GM12878 (cell line): ENCODE results near the gene ZNF530. TPM values are rescaled to one million over a fixed set of nuclear protein-coding genes. Genes with fewer than 3 reads are reported as not detected.

Source experiments
- ATAC-seq: fragments of 200-7000 bp; cut with Tn5 transposase; 3 replicates; pipeline ENCODE4 v1.9.1; 2020; ENCODE audit warnings: mild to moderate bottlenecking, moderate library complexity
- BruUV-seq: library from RNA; stranded (reverse); fragments of 400-500 nt; replicated peaks from 2 replicates; lab custom pipeline; 2021; lab: Mats Ljungman, UMichigan
- CTCF ChIA-PET: fragments of 300-600 bp; sonication (Branson Sonifier 250); formaldehyde crosslinking; extraction: SDS; loops from one replicate; lab custom pipeline; 2021; ENCODE audit warnings: inconsistent platforms; lab: Yijun Ruan, JAX
- POLR2A ChIA-PET: fragments of 350-600 bp; formaldehyde crosslinking; extraction: SDS; loops from one replicate; lab custom pipeline; 2021; ENCODE audit warnings: inconsistent platforms; lab: Charles Lee
- RAD21 ChIA-PET: fragments of 300-600 bp; sonication (Branson Sonifier 250); formaldehyde crosslinking; loops from one replicate; lab custom pipeline; 2023; ENCODE audit warnings: antibody characterized with exemption; ENCODE audit not compliant: unreplicated experiment; lab: Charles Lee
- SMC1A ChIA-PET: fragments of 300-600 bp; sonication (Branson Sonifier 250); formaldehyde crosslinking; loops from one replicate; lab custom pipeline; 2023; ENCODE audit not compliant: unreplicated experiment, uncharacterized antibody; lab: Charles Lee
- DNase-seq: peaks from one replicate; pipeline ENCODE4 v3.0.0-alpha.2; 2011; ENCODE audit warnings: low read depth, low spot score
- FAIRE-seq: peaks from 3 replicates; lab custom pipeline; 2011; peaks lifted over from hg19 to GRCh38; lab: Jason Lieb, UNC
- H2AFZ ChIP-seq: 2 replicates; pipeline ENCODE4 v1.6.0; 2011; ENCODE audit warnings: low read depth, low read length, control low read depth; ENCODE audit not compliant: control insufficient read depth
- H3K27ac ChIP-seq: 2 replicates; pipeline ENCODE4 v1.5.1; 2011; ENCODE audit warnings: control low read depth; ENCODE audit not compliant: control insufficient read depth, insufficient read depth
- H3K27me3 ChIP-seq, 2 experiments: replicated peaks in 1 of 2; 2 replicates each; pipeline versions ENCODE4 v1.6.0 to v1.6.1; 2011; ENCODE audit warnings: low read length in 1 of 2; ENCODE audit not compliant: control insufficient read depth in 2 of 2, insufficient read depth in 2 of 2
- H3K36me3 ChIP-seq, 2 experiments: 2 replicates each; pipeline ENCODE4 v1.5.1; 2011; ENCODE audit warnings: low read length in 1 of 2; ENCODE audit not compliant: control insufficient read depth in 2 of 2, insufficient read depth in 2 of 2
- H3K4me1 ChIP-seq: 2 replicates; pipeline ENCODE4 v1.6.1; 2011; ENCODE audit warnings: mild to moderate bottlenecking, low read length, moderate library complexity, mixed read lengths; ENCODE audit not compliant: control insufficient read depth, insufficient read depth
- H3K4me2 ChIP-seq: 2 replicates; pipeline ENCODE4 v1.6.0; 2011; ENCODE audit warnings: control low read depth; ENCODE audit not compliant: control insufficient read depth, insufficient read depth
- H3K4me3 ChIP-seq: fragments of 200-600 bp; sonication (generic); 2 replicates; pipeline ENCODE4 v1.5.1; 2016
- H3K79me2 ChIP-seq: 2 replicates; pipeline ENCODE4 v1.6.0; 2011; ENCODE audit warnings: low read length; ENCODE audit not compliant: control insufficient read depth, insufficient read depth
- H3K9ac ChIP-seq: 2 replicates; pipeline ENCODE4 v1.8.0; 2011; ENCODE audit warnings: low read length, control low read depth, mixed read lengths; ENCODE audit not compliant: control insufficient read depth, insufficient read depth
- H3K9me3 ChIP-seq: replicated peaks from 3 replicates; pipeline ENCODE4 v1.5.1; 2011; ENCODE audit warnings: mild to moderate bottlenecking, low read length; ENCODE audit not compliant: control insufficient read depth, insufficient read depth
- H4K20me1 ChIP-seq: 2 replicates; pipeline ENCODE4 v1.6.0; 2011; ENCODE audit not compliant: control insufficient read depth, insufficient read depth
- DPF2 ChIP-seq: fragments of 450-650 bp; IDR thresholded peaks from 2 replicates; pipeline ENCODE4 v1.6.1; 2017; ENCODE audit warnings: mild to moderate bottlenecking
- FOXM1 ChIP-seq: IDR thresholded peaks from 2 replicates; pipeline ENCODE4 v1.6.1; 2012; ENCODE audit warnings: low read depth, mild to moderate bottlenecking, inconsistent platforms, low read length, moderate library complexity
- IKZF1 ChIP-seq: fragments of 450-650 bp; conservative IDR thresholded peaks from 2 replicates; pipeline ENCODE4 v1.6.1; 2017; ENCODE audit warnings: antibody characterized with exemption, mild to moderate bottlenecking
- IKZF2 ChIP-seq, 2 experiments: fragments of 450-650 bp; IDR thresholded peaks; 2 replicates each; pipeline ENCODE4 v1.6.1; 2017; ENCODE audit warnings: mild to moderate bottlenecking in 2 of 2, moderate library complexity in 2 of 2
- JUND ChIP-seq: IDR thresholded peaks from 2 replicates; pipeline ENCODE4 v1.6.1; 2012; ENCODE audit warnings: low read depth, mild to moderate bottlenecking, low read length, improper control_type of control experiment, moderate library complexity
- NFYB ChIP-seq: IDR thresholded peaks from 2 replicates; pipeline ENCODE4 v1.6.1; 2011; ENCODE audit warnings: low read depth, mild to moderate bottlenecking, low read length, improper control_type of control experiment, moderate library complexity; ENCODE audit not compliant: insufficient read depth
- PML ChIP-seq: IDR thresholded peaks from 2 replicates; pipeline ENCODE4 v1.6.1; 2012; ENCODE audit warnings: low read length, inconsistent platforms
- RAD21 ChIP-seq: IDR thresholded peaks from 2 replicates; pipeline ENCODE4 v1.6.1; 2011; ENCODE audit warnings: mild to moderate bottlenecking, low read depth, low read length, moderate library complexity; ENCODE audit not compliant: insufficient read depth
- SUPT20H ChIP-seq: IDR thresholded peaks from 2 replicates; pipeline ENCODE4 v1.6.1; 2011; ENCODE audit warnings: low read depth, mild to moderate bottlenecking, low read length, moderate library complexity, borderline replicate concordance; ENCODE audit not compliant: control insufficient read depth
- SUZ12 ChIP-seq: fragments of 200-600 bp; sonication (generic); IDR thresholded peaks from one replicate; pipeline ENCODE4 v1.6.1; 2018; ENCODE audit warnings: antibody characterized with exemption, mild to moderate bottlenecking; ENCODE audit not compliant: unreplicated experiment
- WGBS: methylation state at CpG from one replicate; pipeline ENCODE4 v1.1.6; 2016; ENCODE audit warnings: low lambda C conversion rate; ENCODE audit not compliant: insufficient replicate concordance, insufficient coverage; ENCODE audit errors: missing lambda C conversion rate; 5-methylcytosine and 5-hydroxymethylcytosine counted together
- in situ Hi-C: fragments of 300-500 bp; cut with MboI; formaldehyde crosslinking; loops from 9 replicates; pipeline ENCODE4 v1.14.3; 2018; ENCODE audit warnings: mixed read lengths
- intact Hi-C: fragments of 100-400 bp; cut with micrococcal nuclease; formaldehyde crosslinking; loops from one replicate; pipeline ENCODE4 v1.14.2; 2022; ENCODE audit not compliant: unreplicated experiment
- polyA plus RNA-seq, 11 experiments: library from polyadenylated mRNA; depleted of rRNA in 4 of 11; unstranded in 6 of 11; stranded (reverse) in 5 of 11; fragments of >200 nt; fragmentation: Nextera tagmentation in 4 of 11; fragmentation: Illumina TruSeq in 1 of 11; extraction: Ambion mirVana in 4 of 11; extraction: Trizol in 1 of 11; gene quantifications; 1 replicate in 1 of 11; 2 replicates in 10 of 11; pipeline versions ENCODE4 v1.2.1 to v1.2.3, GENCODE V29; 2011 to 2016; ENCODE audit warnings: inconsistent platforms in 2 of 11, missing spikeins in 2 of 11, low read depth in 1 of 11
- total RNA-seq, 4 experiments: library from RNA; depleted of rRNA in 3 of 4; stranded (reverse); fragments of >200 nt in 3 of 4; fragmentation: Illumina TruSeq in 1 of 4; extraction: Trizol in 1 of 4; gene quantifications; 2 replicates each; pipeline versions ENCODE4 v1.2.1 to v1.2.3, GENCODE V29; 2013 to 2021
- TF ChIP-seq, protein P1 (sequence below): IDR thresholded peaks from 2 replicates; pipeline ENCODE4 v1.6.1; 2011; ENCODE audit warnings: borderline replicate concordance, low read depth, mild to moderate bottlenecking, moderate library complexity, low read length; ENCODE audit not compliant: insufficient read depth, poor library complexity, severe bottlenecking
- TF ChIP-seq, protein P2 (sequence below): IDR thresholded peaks from 2 replicates; pipeline ENCODE4 v1.6.1; 2012; ENCODE audit warnings: low read depth, low read length, improper control_type of control experiment

Gene ZNF530
- total and polyA plus RNA-seq, 10 of the 15 experiments (the other 5 are each of a cell fraction or from before 2014, with no cell fraction given) = 1.9 to 9.3 (median 6.6) TPM

DNA sequence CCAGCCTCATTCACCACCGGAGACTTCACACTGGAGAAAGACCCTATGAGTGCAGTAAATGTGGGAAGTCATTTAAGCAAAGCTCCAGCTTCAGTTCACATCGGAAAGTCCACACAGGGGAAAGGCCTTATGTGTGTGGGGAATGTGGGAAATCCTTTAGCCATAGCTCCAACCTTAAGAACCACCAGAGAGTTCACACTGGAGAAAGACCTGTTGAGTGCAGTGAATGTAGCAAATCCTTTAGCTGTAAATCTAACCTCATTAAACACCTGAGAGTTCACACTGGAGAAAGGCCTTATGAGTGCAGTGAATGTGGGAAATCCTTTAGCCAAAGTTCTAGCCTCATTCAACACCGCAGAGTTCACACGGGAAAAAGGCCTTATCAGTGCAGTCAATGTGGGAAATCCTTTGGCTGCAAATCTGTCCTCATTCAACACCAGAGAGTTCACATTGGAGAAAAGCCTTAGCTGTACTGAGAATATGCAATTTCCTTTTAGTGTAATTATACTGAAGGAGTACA is 42.1 kb downstream of the ZNF530 start (continued):
- TF ChIP-seq FOXM1 = no peak
- TF ChIP-seq PML = no peak
- TF ChIP-seq SUPT20H = no peak

DNA sequence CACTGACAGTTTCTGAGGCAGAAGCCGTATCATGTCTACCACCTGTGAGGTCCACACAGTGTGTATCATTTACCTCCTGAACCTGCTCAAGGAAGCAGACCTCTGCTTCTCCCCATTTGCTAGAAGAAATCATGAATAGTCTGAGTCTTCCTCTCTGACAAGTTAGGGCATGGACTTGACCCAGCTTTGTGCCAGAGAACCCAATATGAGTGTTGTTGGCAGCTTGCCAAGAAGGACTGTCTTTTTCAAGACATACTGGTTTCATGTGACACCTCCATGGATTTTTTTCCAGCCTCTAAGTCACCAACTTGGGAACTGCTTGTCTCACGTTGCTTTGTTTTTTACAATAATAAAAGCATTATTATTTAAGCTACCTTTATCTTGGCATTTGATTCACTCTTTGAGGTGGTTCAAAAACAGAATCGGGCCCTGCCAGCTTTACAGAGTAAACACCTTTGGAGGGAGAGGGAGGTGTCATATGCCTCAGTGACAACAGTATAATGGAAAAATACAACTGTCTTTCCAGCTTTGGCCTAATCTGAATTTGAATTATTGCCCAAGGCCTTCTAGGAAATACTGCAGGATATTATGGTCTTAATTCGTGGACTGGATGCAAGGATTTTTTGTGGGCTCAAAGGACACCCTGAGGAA is 42.8 kb downstream of the ZNF530 start:
- DNase-seq (no peak), ATAC-seq (no peak)
- no peak overlapping the region for H3K9ac ChIP-seq
- H3K4me2 ChIP-seq = no peak overlapping the region
- H4K20me1 ChIP-seq = no peaks in the 10 kb centered on the region
- ChIA-PET CTCF (no interaction called here), SMC1A (no interaction called here), POLR2A (no interaction called here), RAD21 (no interaction called here)
- no peak overlapping the region for H2AFZ ChIP-seq
- H3K27ac ChIP-seq = no peak overlapping the region
- H3K4me1 ChIP-seq = no peaks in the 10 kb centered on the region
- no TSS peak for BruUV-seq
- intact Hi-C loops = no loop called here
- H3K79me2 ChIP-seq = no peaks in the 10 kb centered on the region
- peaks cover 30% of the 10 kb centered on the region for H3K9me3 ChIP-seq
- TF ChIP-seq JUND (no peak), IKZF2 (IDR thresholded peaks at IDR 0.05) (no peak), NFYB (no peak), SUZ12 (no peak), DPF2 (no peak), RAD21 (no peak), SUPT20H (no peak), IKZF1 (no peak)
- TF ChIP-seq, protein P1, sequence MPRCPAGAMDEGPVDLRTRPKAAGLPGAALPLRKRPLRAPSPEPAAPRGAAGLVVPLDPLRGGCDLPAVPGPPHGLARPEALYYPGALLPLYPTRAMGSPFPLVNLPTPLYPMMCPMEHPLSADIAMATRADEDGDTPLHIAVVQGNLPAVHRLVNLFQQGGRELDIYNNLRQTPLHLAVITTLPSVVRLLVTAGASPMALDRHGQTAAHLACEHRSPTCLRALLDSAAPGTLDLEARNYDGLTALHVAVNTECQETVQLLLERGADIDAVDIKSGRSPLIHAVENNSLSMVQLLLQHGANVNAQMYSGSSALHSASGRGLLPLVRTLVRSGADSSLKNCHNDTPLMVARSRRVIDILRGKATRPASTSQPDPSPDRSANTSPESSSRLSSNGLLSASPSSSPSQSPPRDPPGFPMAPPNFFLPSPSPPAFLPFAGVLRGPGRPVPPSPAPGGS = no peak
- TF ChIP-seq, protein P2, sequence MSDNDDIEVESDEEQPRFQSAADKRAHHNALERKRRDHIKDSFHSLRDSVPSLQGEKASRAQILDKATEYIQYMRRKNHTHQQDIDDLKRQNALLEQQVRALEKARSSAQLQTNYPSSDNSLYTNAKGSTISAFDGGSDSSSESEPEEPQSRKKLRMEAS = no peak
- TF ChIP-seq, all 136 proteins: peak for 0
- Histone ChIP-seq H3K4me3 (no peak overlapping the region), H3K27me3 (no peaks in the 10 kb centered on the region), H3K36me3 (peaks cover 9 to 17% of the 10 kb centered on the region in 2 experiments)
- in situ Hi-C loops = no loop called here
- FAIRE-seq = no peak
- WGBS = 79% methylated on average over 4 of the region's 4 CpGs
